GM21529 (cell line): ENCODE measurements around the gene PSMD7.
A peak's percentile ranks its signal among the peaks of the same experiment; 100 is the strongest.

Experiments used
- ATAC-seq: cut with Tn5 transposase; IDR thresholded peaks from one replicate; pipeline ENCODE4 v1.9.1; 2021; ENCODE audit not compliant: unreplicated experiment

Gene PSMD7

DNA sequence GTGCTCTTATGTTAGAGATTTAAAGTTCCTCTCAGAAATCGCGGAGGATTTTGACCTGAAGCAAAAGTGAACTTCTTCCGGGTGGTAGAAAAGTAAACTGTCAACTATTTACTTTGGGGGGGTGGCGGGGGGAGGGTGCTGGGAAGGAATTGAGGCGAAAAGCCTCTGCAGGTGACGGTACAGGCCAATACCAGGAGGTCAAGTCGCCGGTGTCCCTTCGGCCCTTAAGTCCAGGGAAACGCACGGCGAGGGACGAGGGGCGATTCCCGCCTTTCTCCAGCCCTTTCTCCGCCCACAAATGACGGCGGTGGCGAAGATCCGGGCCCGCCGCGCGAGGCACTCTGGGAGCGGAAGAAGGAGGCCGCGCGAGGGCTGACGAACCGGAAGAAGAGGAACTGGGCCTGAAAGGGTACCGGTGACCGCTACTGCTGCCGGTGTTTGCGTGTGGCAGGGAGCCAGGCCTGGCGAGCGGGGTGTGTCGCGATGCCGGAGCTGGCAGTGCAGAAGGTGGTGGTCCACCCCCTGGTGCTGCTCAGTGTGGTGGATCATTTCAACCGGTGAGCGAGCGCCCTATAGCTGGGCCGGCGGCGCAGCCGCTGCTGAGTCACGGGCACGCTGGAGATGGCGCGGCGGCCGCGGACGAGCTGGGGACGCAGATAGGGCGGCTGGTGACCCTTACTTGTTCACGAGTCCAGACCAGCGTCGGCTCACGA lies at the start of gene PSMD7:
TSS of gene PSMD7 (plus strand) at position 383 of the 713 bp plus-strand sequence. CDS start at position 484, 101 bp downstream.
- peak; percentile 96 for ATAC-seq

DNA sequence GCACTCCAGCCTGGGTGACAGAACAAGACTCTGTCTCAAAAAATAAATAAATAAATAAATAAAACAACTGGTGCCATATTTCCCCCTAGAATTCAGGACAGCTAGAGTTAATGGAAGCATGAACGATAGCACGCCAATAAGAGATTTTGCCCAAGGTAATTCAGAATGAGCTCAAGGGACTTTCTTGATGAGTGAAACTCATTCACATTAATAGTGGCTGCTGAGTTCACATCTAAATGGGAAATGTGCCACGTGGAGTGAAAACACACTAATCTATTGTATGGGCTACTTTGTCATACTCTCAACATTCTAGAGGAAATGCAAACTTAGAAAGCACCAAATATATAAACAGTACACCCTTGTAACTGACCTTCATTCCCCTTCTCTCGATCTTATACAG lies 47.4 kb upstream of the PSMD7 start:
- ATAC-seq, result no peak

DNA sequence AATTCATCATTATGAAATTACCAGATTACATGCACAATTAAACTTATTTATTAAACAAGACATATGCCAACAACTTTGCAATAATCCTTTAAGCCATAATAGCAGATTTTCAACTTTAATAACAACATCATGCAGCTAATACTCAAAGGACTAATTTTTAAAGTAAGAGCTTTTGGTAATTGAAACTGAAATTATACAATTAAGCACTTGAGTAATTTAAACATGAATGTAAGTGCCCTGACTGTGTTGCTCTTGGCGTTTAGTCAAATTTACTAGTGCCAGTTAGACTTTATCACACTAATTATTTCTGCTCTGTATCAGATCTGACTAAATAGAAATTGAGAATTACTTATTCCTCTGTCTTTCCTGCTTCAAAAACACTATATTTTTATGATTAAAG lies 46.8 kb upstream of the PSMD7 start:
- no peak for ATAC-seq

DNA sequence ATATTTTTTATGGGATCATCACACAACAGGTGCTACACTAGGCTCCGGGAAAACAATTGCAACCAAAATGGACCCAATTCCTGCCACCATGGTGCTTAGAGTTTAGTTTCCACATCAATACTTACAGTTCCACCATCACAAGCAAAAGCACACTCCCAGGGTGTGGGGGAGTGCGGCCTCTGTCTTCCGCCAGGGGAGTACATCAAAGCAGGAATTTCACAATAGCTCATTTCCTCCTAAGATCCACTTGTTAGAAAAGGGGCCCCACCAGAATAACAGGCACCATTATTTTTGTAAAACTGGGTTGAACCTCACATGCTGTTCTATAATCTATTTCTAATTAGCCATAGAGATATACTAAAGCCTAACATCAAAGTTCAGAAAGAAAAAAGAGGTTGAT lies 44.3 kb upstream of the PSMD7 start:
- no peak for ATAC-seq

GRCh38 chr16:74253161-74253938 lies 43.3 kb upstream of the PSMD7 start:
- no peak for ATAC-seq

GRCh38 chr16:74257061-74257460 lies 39.6 kb upstream of the PSMD7 start:
- no peak for ATAC-seq

- no peak for ATAC-seq
These were observed 35.5 kb upstream of the PSMD7 start for GRCh38 chr16:74261068-74261467.

- ATAC-seq, result no peak
These were observed 31.8 kb upstream of the PSMD7 start for GRCh38 chr16:74264811-74265210.

DNA sequence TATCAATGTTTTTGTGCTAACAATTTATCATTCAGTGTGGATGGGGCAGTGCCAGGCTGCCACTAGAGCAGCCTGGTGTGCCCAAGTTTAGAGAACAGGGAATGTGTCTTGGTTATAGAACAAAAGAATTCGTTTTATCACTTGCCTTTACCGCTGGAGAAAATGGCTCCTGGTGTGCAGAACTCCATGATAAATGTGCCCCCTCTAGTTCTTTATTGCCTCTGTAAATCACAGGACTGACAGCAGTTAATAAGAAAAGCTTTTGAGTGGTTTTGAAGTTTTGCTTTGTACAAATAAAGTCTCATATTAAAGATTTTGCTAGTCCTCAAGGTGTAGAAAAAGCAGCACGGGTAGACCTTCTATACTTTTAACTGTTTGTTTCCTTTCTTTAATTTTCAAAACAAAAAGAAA lies 28.2 kb upstream of the PSMD7 start:
- no peak for ATAC-seq

DNA sequence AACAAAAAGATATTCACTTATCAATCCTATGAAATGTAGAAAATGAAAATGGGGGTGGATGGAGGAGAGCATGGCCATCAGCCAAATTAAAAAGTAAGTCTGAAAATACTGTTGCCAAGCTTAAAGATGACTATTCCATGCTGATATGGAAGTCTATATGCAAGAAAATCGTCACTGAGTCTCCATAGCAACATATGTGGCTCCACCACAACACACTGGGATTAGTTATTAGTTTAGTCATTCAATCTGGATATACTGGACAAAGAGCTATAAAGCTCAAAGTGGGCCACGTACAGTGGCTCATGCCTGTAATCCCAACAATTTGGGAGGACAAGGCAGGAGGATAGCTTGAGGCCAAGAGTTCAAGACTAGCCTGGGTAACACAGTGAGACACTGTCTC lies 24.7 kb upstream of the PSMD7 start:
- ATAC-seq, result no peak

GRCh38 chr16:74275031-74275636 lies 21.5 kb upstream of the PSMD7 start:
- no peak for ATAC-seq

GRCh38 chr16:74275711-74276110 lies 20.9 kb upstream of the PSMD7 start:
- ATAC-seq, result no peak

DNA sequence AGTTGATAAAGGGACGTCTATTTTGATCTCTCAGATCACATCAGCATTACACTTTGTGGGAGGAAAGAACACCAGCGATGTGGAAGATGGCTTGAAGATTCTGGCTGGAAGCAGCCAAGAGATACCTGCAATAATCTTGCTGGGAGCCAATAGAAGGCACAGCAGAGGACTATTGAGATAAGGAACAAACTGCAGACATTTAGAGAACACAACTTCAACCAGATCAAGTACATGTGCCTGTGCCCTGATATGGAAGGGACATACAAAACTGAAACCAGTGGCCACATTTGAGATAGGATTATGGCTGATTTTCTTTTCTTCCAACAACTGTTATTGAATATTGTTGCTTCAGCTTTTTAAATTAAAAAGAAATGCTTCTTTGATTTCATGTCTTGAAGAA lies 18.6 kb upstream of the PSMD7 start:
- no peak for ATAC-seq

GRCh38 chr16:74279266-74279665 lies 17.3 kb upstream of the PSMD7 start:
- no peak for ATAC-seq

GRCh38 chr16:74279805-74280204 lies 16.8 kb upstream of the PSMD7 start:
- ATAC-seq, result no peak

- ATAC-seq, result no peak
These were observed 16.2 kb upstream of the PSMD7 start for GRCh38 chr16:74280448-74280847.

- no peak for ATAC-seq
These were observed 15.3 kb upstream of the PSMD7 start for GRCh38 chr16:74281300-74281699.

- ATAC-seq, result no peak
These were observed 12.9 kb upstream of the PSMD7 start for GRCh38 chr16:74283716-74284115.

DNA sequence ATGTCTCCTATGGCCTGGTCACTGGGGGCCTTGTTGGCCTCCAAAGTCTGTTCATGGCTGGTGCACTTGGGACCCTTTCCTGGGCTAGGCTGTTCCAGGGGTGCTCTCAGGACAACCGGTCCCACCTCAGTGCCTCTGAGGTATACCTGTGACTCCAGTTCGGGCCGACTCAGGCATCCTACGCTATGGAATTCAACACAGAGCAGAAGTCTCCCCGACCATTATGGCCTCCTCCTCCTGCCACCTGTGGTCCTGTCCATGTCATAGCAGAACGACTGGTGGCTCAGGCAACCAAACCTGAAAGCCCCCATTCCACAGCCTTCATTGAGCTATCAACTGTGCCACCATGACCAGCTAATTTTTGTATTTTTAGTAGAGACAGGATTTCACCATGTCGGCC lies 8.5 kb upstream of the PSMD7 start:
- no peak for ATAC-seq

GRCh38 chr16:74290356-74290755 lies 6.3 kb upstream of the PSMD7 start:
- no peak for ATAC-seq

DNA sequence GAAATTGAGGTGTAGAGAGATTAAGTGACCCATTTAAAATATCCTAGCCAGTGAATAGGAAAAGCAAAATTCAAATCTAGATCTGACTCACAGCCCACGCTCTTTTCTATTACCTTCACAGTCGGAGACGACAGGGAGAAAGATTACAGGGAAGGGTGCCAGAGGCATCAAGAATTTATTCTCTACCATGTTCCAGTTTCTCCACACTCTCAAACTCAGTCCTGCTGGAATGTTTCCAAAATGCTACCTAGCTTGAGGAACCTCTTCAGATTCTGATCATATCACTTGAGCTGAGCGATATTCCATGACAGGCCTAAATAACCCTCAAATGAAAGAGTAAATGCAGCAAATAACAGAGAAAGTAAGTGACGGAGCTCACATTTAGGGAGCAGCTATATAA lies 5.4 kb upstream of the PSMD7 start:
- ATAC-seq, result no peak

GRCh38 chr16:74291577-74292208 lies 4.9 kb upstream of the PSMD7 start:
- ATAC-seq, result no peak
